ENCODE results near the gene ORMDL2.

GRCh38 chr12:55780685-55781084 is 37.2 kb upstream of the ORMDL2 start:
- TF ChIP-seq POLR2AphosphoS5 (IDR thresholded peaks at IDR 0.05) (no peak), CTCF (IDR thresholded peaks at IDR 0.05) (no peak)

All from gastroesophageal sphincter (tissue), 3 donors.